H1 (cell line): Measurements from ENCODE around the gene TEX9. TPM values are rescaled to one million over a fixed set of nuclear protein-coding genes. Genes with fewer than 3 reads are reported as not detected.

Experiments used
- CTCF ChIA-PET: fragments of 300-600 bp; sonication (Branson Sonifier 250); formaldehyde crosslinking; loops from one replicate; lab custom pipeline; 2021; ENCODE audit not compliant: partially characterized antibody; lab: Charles Lee
- POLR2A ChIA-PET: fragments of 300-600 bp; sonication (Branson Sonifier 250); formaldehyde crosslinking; loops from one replicate; lab custom pipeline; 2021; ENCODE audit warnings: inconsistent platforms; ENCODE audit not compliant: partially characterized antibody; lab: Charles Lee
- DNase-seq, 2 experiments: peaks; one replicate each; pipeline versions ENCODE4 v3.0.0 to v3.0.0-alpha.2; 2010 to 2022; ENCODE audit warnings: low spot score in 2 of 2, low read depth in 1 of 2, mixed read lengths in 1 of 2
- FAIRE-seq: peaks from 2 replicates; lab custom pipeline; 2011; peaks lifted over from hg19 to GRCh38; lab: Jason Lieb, UNC
- H2AFZ ChIP-seq: 2 replicates; pipeline ENCODE4 v1.8.1; 2012; ENCODE audit warnings: low read length, inconsistent platforms
- H2AK5ac ChIP-seq: 2 replicates; pipeline ENCODE4 v1.6.1; 2013; ENCODE audit warnings: low read depth, low read length
- H2BK120ac ChIP-seq: replicated peaks from 2 replicates; pipeline ENCODE3; 2013; ENCODE audit warnings: low read depth, low read length, inconsistent platforms
- H2BK12ac ChIP-seq: 2 replicates; pipeline ENCODE4 v1.6.1; 2013; ENCODE audit warnings: low read depth, low read length
- H2BK15ac ChIP-seq: 2 replicates; pipeline ENCODE4 v1.6.1; 2013; ENCODE audit warnings: low read length
- H2BK20ac ChIP-seq: 2 replicates; pipeline ENCODE4 v1.6.1; 2013; ENCODE audit warnings: low read length
- H2BK5ac ChIP-seq: 2 replicates; pipeline ENCODE4 v1.6.1; 2013; ENCODE audit warnings: low read depth, low read length
- H3K14ac ChIP-seq: 2 replicates; pipeline ENCODE4 v1.6.1; 2013; ENCODE audit warnings: inconsistent platforms; ENCODE audit not compliant: insufficient read length
- H3K18ac ChIP-seq: 2 replicates; pipeline ENCODE4 v1.6.1; 2013; ENCODE audit warnings: low read length; ENCODE audit errors: extremely low read depth
- H3K23ac ChIP-seq: 2 replicates; pipeline ENCODE4 v1.6.1; 2013; ENCODE audit warnings: inconsistent platforms; ENCODE audit not compliant: insufficient read length
- H3K23me2 ChIP-seq: 2 replicates; pipeline ENCODE4 v1.6.1; 2013; ENCODE audit warnings: low read depth, low read length
- H3K27ac ChIP-seq: 2 replicates; pipeline ENCODE4 v1.6.1; 2011; ENCODE audit warnings: low read depth, low read length, inconsistent platforms
- H3K27me3 ChIP-seq, 4 experiments: replicated peaks in 1 of 4; 1 replicate in 1 of 4; 2 replicates in 3 of 4; pipeline versions ENCODE4 v1.6.1 to v1.8.1; 2011 to 2013; ENCODE audit warnings: low read length in 3 of 4, mild to moderate bottlenecking in 3 of 4, inconsistent platforms in 2 of 4, mixed read lengths in 2 of 4, moderate library complexity in 1 of 4; ENCODE audit not compliant: control insufficient read depth in 3 of 4, insufficient read depth in 3 of 4; ENCODE audit errors: extremely low read depth in 1 of 4
- H3K36me3 ChIP-seq, 4 experiments: 2 replicates each; pipeline versions ENCODE4 v1.6.1 to v1.8.1; 2011 to 2013; ENCODE audit warnings: mild to moderate bottlenecking in 4 of 4, low read length in 3 of 4, moderate library complexity in 2 of 4, control low read depth in 1 of 4, inconsistent platforms in 1 of 4; ENCODE audit not compliant: insufficient read depth in 4 of 4, control insufficient read depth in 2 of 4
- H3K4ac ChIP-seq: replicated peaks from 2 replicates; pipeline ENCODE3; 2013; ENCODE audit warnings: low read length, low read depth, mixed read lengths, inconsistent platforms; ENCODE audit not compliant: insufficient read length
- H3K4me1 ChIP-seq, 4 experiments: replicated peaks in 1 of 4; 1 replicate in 1 of 4; 2 replicates in 3 of 4; pipeline versions ENCODE4 v1.6.1 to v1.8.1; 2011 to 2013; ENCODE audit warnings: low read length in 3 of 4, inconsistent platforms in 2 of 4, mixed read lengths in 1 of 4; ENCODE audit not compliant: insufficient read depth in 4 of 4, control insufficient read depth in 3 of 4
- H3K4me2 ChIP-seq, 2 experiments: 2 replicates each; pipeline versions ENCODE4 v1.6.1 to v1.8.1; 2011 to 2013; ENCODE audit warnings: low read depth in 2 of 2, low read length in 2 of 2, control low read depth in 1 of 2, inconsistent platforms in 1 of 2, mild to moderate bottlenecking in 1 of 2; ENCODE audit not compliant: insufficient read depth in 1 of 2
- H3K4me3 ChIP-seq, 4 experiments: fragments of 200-600, 300-600 bp in 1 of 4; sonication (generic), shearing (Covaris generic), sonication (Bioruptor Twin) in 1 of 4; 2 replicates each; pipeline versions ENCODE4 v1.5.1 to v1.8.1; 2011 to 2016; ENCODE audit warnings: low read length in 4 of 4, low read depth in 3 of 4, control low read depth in 2 of 4, inconsistent platforms in 2 of 4, mild to moderate bottlenecking in 2 of 4, mixed read lengths in 1 of 4, moderate library complexity in 1 of 4; ENCODE audit not compliant: insufficient read depth in 2 of 4; ENCODE audit errors: extremely low read depth in 1 of 4
- H3K56ac ChIP-seq: replicated peaks from 2 replicates; pipeline ENCODE3; 2013; ENCODE audit warnings: low read depth, mild to moderate bottlenecking, mixed read lengths, low read length, inconsistent platforms; ENCODE audit not compliant: insufficient read length
- H3K79me1 ChIP-seq: 2 replicates; pipeline ENCODE4 v1.6.1; 2013; ENCODE audit warnings: low read depth, low read length, control low read depth
- H3K79me2 ChIP-seq, 2 experiments: 2 replicates each; pipeline versions ENCODE4 v1.6.1 to v1.8.1; 2012 to 2013; ENCODE audit warnings: low read length in 2 of 2, mild to moderate bottlenecking in 2 of 2, inconsistent platforms in 1 of 2; ENCODE audit not compliant: insufficient read depth in 2 of 2, control insufficient read depth in 1 of 2
- H3K9ac ChIP-seq, 4 experiments: replicated peaks in 1 of 4; 1 replicate in 1 of 4; 2 replicates in 3 of 4; pipeline versions ENCODE4 v1.6.1 to v1.8.1; 2011 to 2013; ENCODE audit warnings: low read depth in 3 of 4, low read length in 3 of 4, control low read depth in 2 of 4, mild to moderate bottlenecking in 2 of 4, moderate library complexity in 2 of 4, inconsistent platforms in 1 of 4; ENCODE audit errors: extremely low read depth in 1 of 4
- H3K9me3 ChIP-seq, 2 experiments: 2 replicates each; pipeline versions ENCODE4 v1.6.1 to v1.8.1; 2012 to 2013; ENCODE audit warnings: mild to moderate bottlenecking in 2 of 2, moderate library complexity in 2 of 2, control low read depth in 1 of 2, inconsistent platforms in 1 of 2, low read depth in 1 of 2, low read length in 1 of 2, mixed read lengths in 1 of 2; ENCODE audit not compliant: insufficient read depth in 2 of 2
- H4K20me1 ChIP-seq, 2 experiments: replicated peaks in 1 of 2; 2 replicates each; pipeline versions ENCODE3 to v1.8.1; 2011 to 2013; ENCODE audit warnings: inconsistent platforms in 2 of 2, low read length in 2 of 2, mild to moderate bottlenecking in 1 of 2; ENCODE audit not compliant: insufficient read depth in 2 of 2, control insufficient read depth in 1 of 2
- H4K5ac ChIP-seq: 2 replicates; pipeline ENCODE4 v1.6.1; 2013; ENCODE audit warnings: low read length, low read depth, mixed read lengths, inconsistent platforms; ENCODE audit not compliant: insufficient read length
- H4K8ac ChIP-seq: 2 replicates; pipeline ENCODE4 v1.8.0; 2013; ENCODE audit warnings: mild to moderate bottlenecking, moderate library complexity, low read length, inconsistent platforms; ENCODE audit not compliant: insufficient read depth; ENCODE audit errors: extremely low read depth
- H4K91ac ChIP-seq: replicated peaks from 2 replicates; pipeline ENCODE3; 2013; ENCODE audit warnings: low read length, mixed read lengths, inconsistent platforms; ENCODE audit not compliant: insufficient read length
- ATF3 ChIP-seq: IDR thresholded peaks from 2 replicates; pipeline ENCODE4 v1.6.1; 2011; ENCODE audit warnings: low read depth, mild to moderate bottlenecking, low read length; ENCODE audit not compliant: insufficient read depth
- BACH1 ChIP-seq: IDR thresholded peaks from 2 replicates; pipeline ENCODE4 v1.6.1; 2012; ENCODE audit warnings: low read length, improper control_type of control experiment
- CBX8 ChIP-seq: fragments of 300-800, 300-1000 bp; sonication (generic); IDR thresholded peaks from 2 replicates; pipeline ENCODE4 v1.7.1; 2016; ENCODE audit warnings: low read depth, low read length, borderline replicate concordance
- CHD1 ChIP-seq: IDR thresholded peaks from 2 replicates; pipeline ENCODE4 v1.6.1; 2012; ENCODE audit warnings: low read depth, low read length, improper control_type of control experiment
- GTF2F1 ChIP-seq: IDR thresholded peaks from 2 replicates; pipeline ENCODE4 v1.6.1; 2012; ENCODE audit warnings: low read depth, low read length, improper control_type of control experiment, borderline replicate concordance
- KDM1A ChIP-seq: fragments of 200-600, 300-600 bp; sonication (generic); IDR thresholded peaks from 2 replicates; pipeline ENCODE4 v1.7.1; 2016; ENCODE audit warnings: mild to moderate bottlenecking, low read length, borderline replicate concordance
- KDM4A ChIP-seq: IDR thresholded peaks from one replicate; pipeline ENCODE4 v1.7.1; 2012; ENCODE audit warnings: low read depth, mild to moderate bottlenecking, moderate library complexity, low read length, inconsistent platforms; ENCODE audit not compliant: severe bottlenecking
- KDM5A ChIP-seq: fragments of 200-600 bp; IDR thresholded peaks from 2 replicates; pipeline ENCODE4 v1.7.1; 2012; ENCODE audit warnings: mild to moderate bottlenecking, low read length, inconsistent platforms, mixed read lengths
- NRF1 ChIP-seq: IDR thresholded peaks from 2 replicates; pipeline ENCODE4 v1.6.1; 2011; ENCODE audit warnings: mild to moderate bottlenecking, low read depth, low read length, improper control_type of control experiment
- POU5F1 ChIP-seq: IDR thresholded peaks from 2 replicates; pipeline ENCODE4 v1.6.1; 2011; ENCODE audit warnings: low read depth, mild to moderate bottlenecking, low read length, moderate library complexity
- RBBP5 ChIP-seq: IDR thresholded peaks from 2 replicates; pipeline ENCODE4 v1.7.1; 2012; ENCODE audit warnings: low read depth, mild to moderate bottlenecking, inconsistent platforms, low read length, moderate library complexity, borderline replicate concordance
- TAF1 ChIP-seq: IDR thresholded peaks from 2 replicates; pipeline ENCODE4 v1.6.1; 2011; ENCODE audit warnings: mild to moderate bottlenecking, low read depth, low read length
- TEAD4 ChIP-seq: IDR thresholded peaks from 2 replicates; pipeline ENCODE4 v1.6.1; 2012; ENCODE audit warnings: low read depth, low read length, inconsistent platforms, mixed read lengths
- ZNF274 ChIP-seq: IDR thresholded peaks from 2 replicates; pipeline ENCODE4 v1.7.0; 2012; ENCODE audit warnings: low read length, borderline replicate concordance; ENCODE audit errors: extremely low read depth
- WGBS, 2 experiments: shearing (Covaris generic) in 1 of 2; methylation state at CpG; one replicate each; pipeline versions ENCODE4 v1.1.6 to v1.1.7; 2013 to 2015; ENCODE audit warnings: low lambda C conversion rate in 2 of 2, mixed read lengths in 2 of 2, inconsistent platforms in 1 of 2, low coverage in 1 of 2, missing lambda C conversion rate in 1 of 2; ENCODE audit not compliant: insufficient replicate concordance in 2 of 2, insufficient coverage in 1 of 2, insufficient read length in 1 of 2; ENCODE audit errors: extremely low coverage in 1 of 2, missing lambda C conversion rate in 1 of 2; 5-methylcytosine and 5-hydroxymethylcytosine counted together
- polyA plus RNA-seq, 7 experiments: library from polyadenylated mRNA; depleted of rRNA in 3 of 7; stranded (reverse) in 5 of 7; unstranded in 2 of 7; fragments of >200 nt in 5 of 7; fragments of 200-250 nt in 2 of 7; gene quantifications; 1 replicate in 5 of 7; 2 replicates in 1 of 7; 4 replicates in 1 of 7; pipeline versions ENCODE4 v1.2.1 to v1.2.3, GENCODE V29; 2011 to 2013; ENCODE audit warnings: missing spikeins in 2 of 7, mixed read lengths in 2 of 7
- total RNA-seq: library from RNA; stranded (reverse); fragmentation: NEBNext Ultra II Directional; extraction: Animal tissue kit (Norgen Biotek cat#: 25700); gene quantifications from 2 replicates; pipeline ENCODE4 v1.2.1, GENCODE V29; 2021

Gene TEX9
- total and polyA plus RNA-seq, 2 of the 8 experiments (the other 6 are each of a cell fraction or from before 2014, with no cell fraction given) = 3.4 to 12.3 TPM

DNA sequence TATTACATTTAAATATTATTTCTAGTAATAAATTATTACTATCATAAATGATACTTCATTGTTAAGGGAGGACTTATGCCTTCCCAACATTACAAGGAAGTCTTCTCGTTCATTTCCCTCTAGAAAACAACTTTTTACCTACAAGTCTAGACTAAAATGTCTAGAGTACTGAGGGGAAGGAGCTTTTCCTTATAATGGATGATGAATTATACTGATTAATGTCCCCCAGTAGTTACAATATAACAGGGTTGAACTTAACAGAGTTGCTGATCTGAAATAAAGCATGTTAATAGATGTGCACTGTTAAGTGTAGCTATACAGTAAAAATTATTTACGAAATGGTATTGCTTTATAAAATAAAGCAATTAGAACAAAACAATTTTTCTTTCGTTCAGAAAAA lies 102.4 kb downstream of the TEX9 start:
- no peak overlapping the region for H2AK5ac ChIP-seq
- no peak overlapping the region for H3K4ac ChIP-seq
- H2BK12ac ChIP-seq = no peak overlapping the region
- FAIRE-seq (no peak), DNase-seq (no peak)
- H3K9me3 ChIP-seq = no peaks in the 10 kb centered on the region
- H2BK15ac ChIP-seq = no peak overlapping the region
- H3K4me1 ChIP-seq = peaks cover 0 to 3% (median 1%) of the 10 kb centered on the region in 4 experiments; a peak in 2 of 7 replicates
- POLR2A ChIA-PET = no interaction called here
- H2BK20ac ChIP-seq = no peak overlapping the region
- no peaks in the 10 kb centered on the region for H3K79me2 ChIP-seq
- H3K56ac ChIP-seq = no peak overlapping the region
- H4K5ac ChIP-seq = no peak overlapping the region
- no peaks in the 10 kb centered on the region for H3K79me1 ChIP-seq
- H3K14ac ChIP-seq = no peak overlapping the region
- no peak overlapping the region for H3K4me3 ChIP-seq
- peaks cover 0 to 6% (median 4%) of the 10 kb centered on the region in 4 experiments; a peak in 4 of 7 replicates for H3K27me3 ChIP-seq
- H2BK120ac ChIP-seq = no peak overlapping the region
- peaks cover 2% of the 10 kb centered on the region; the same call in 1 of the 2 replicates for H3K23me2 ChIP-seq
- no peak overlapping the region for H3K9ac ChIP-seq
- no peaks in the 10 kb centered on the region for H3K36me3 ChIP-seq
- H4K20me1 ChIP-seq = no peaks in the 10 kb centered on the region
- 84% methylated on average over 3 of the region's 3 CpGs; no CpG with 5 or more reads in 1 of the 2 experiments for WGBS, 2 experiments
- no peak overlapping the region for H4K91ac ChIP-seq
- no peak overlapping the region for H3K4me2 ChIP-seq
- no peak overlapping the region for H2BK5ac ChIP-seq
- no peak overlapping the region for H3K23ac ChIP-seq
- no peak overlapping the region for H2AFZ ChIP-seq
- H3K18ac ChIP-seq = no peak overlapping the region
- CTCF ChIA-PET = interaction anchor here (1.4 kb wide), 1 partner anchor 23 kb away, joined by 4 read pairs; no protein-coding TSS in a partner anchor
- no peak overlapping the region for H4K8ac ChIP-seq
- H3K27ac ChIP-seq = no peak overlapping the region
- TF ChIP-seq GTF2F1 (no peak), NRF1 (no peak), KDM4A (no peak), CHD1 (no peak), POU5F1 (no peak), TAF1 (no peak), TEAD4 (no peak), KDM1A (no peak), ZNF274 (no peak), CBX8 (no peak), ATF3 (no peak), RBBP5 (no peak), KDM5A (no peak), BACH1 (no peak)
